K562 (cell line): ENCODE measurements around the gene ZNF581. TPM values are rescaled to one million over a fixed set of nuclear protein-coding genes. Genes with fewer than 3 reads are reported as not detected.
A peak's percentile ranks its signal among the peaks of the same experiment; 100 is the strongest.

Source experiments
- ATAC-seq: fragments of 200-7000 bp; cut with Tn5 transposase; 3 replicates; pipeline ENCODE4 v1.9.1; 2020; ENCODE audit warnings: moderate library complexity
- BruUV-seq: library from RNA; stranded (reverse); fragments of 400-500 nt; replicated peaks from 2 replicates; lab custom pipeline; 2021; lab: Mats Ljungman, UMichigan
- CTCF ChIA-PET: fragments of 300-600 bp; formaldehyde crosslinking; extraction: SDS; loops from one replicate; lab custom pipeline; 2021; ENCODE audit warnings: low intra/inter-chr PET ratio; lab: Yijun Ruan, JAX
- POLR2A ChIA-PET: fragments of 300-600, 350-650 bp; sonication (Branson Sonifier 250); formaldehyde crosslinking; extraction: SDS; loops from one replicate; lab custom pipeline; 2021; ENCODE audit warnings: antibody characterized with exemption, inconsistent platforms; lab: Yijun Ruan, JAX
- DNase-seq, 4 experiments: peaks; one replicate each; pipeline versions ENCODE4 v3.0.0 to v3.0.0-alpha.2; 2011 to 2018; ENCODE audit warnings: low spot score in 3 of 4, mixed read lengths in 3 of 4; ENCODE audit errors: extremely low read depth in 1 of 4
- FAIRE-seq: peaks from 2 replicates; lab custom pipeline; 2011; peaks lifted over from hg19 to GRCh38; lab: Jason Lieb, UNC
- H2AFZ ChIP-seq: 2 replicates; pipeline ENCODE4 v1.6.0; 2011; ENCODE audit warnings: low read depth, low read length, control low read depth, inconsistent platforms
- H3K27ac ChIP-seq: fragments of 200-600 bp; 3 replicates; pipeline ENCODE4 v1.8.0; 2011; ENCODE audit warnings: low read depth, mild to moderate bottlenecking, control low read depth, inconsistent platforms, low read length, moderate library complexity, mixed read lengths; ENCODE audit errors: extremely low read depth
- H3K27me3 ChIP-seq, 2 experiments: fragments of 300-600 bp in 1 of 2; 2 replicates in 1 of 2; 3 replicates in 1 of 2; pipeline versions ENCODE4 v1.6.0 to v1.8.0; 2011; ENCODE audit warnings: inconsistent platforms in 2 of 2, low read length in 2 of 2, mild to moderate bottlenecking in 1 of 2, mixed read lengths in 1 of 2, moderate library complexity in 1 of 2; ENCODE audit not compliant: control insufficient read depth in 2 of 2, insufficient read depth in 2 of 2
- H3K36me3 ChIP-seq: fragments of 300-600 bp; 3 replicates; pipeline ENCODE4 v1.8.0; 2011; ENCODE audit warnings: mild to moderate bottlenecking, low read length, inconsistent platforms; ENCODE audit not compliant: control insufficient read depth, insufficient read depth
- H3K4me1 ChIP-seq, 2 experiments: fragments of 200-600 bp in 1 of 2; replicated peaks in 1 of 2; 2 replicates in 1 of 2; 3 replicates in 1 of 2; pipeline versions ENCODE4 v1.5.1 to v1.8.0; 2011; ENCODE audit warnings: inconsistent platforms in 2 of 2, low read length in 2 of 2, mild to moderate bottlenecking in 1 of 2, mixed read lengths in 1 of 2, moderate library complexity in 1 of 2; ENCODE audit not compliant: control insufficient read depth in 2 of 2, insufficient read depth in 2 of 2
- H3K4me2 ChIP-seq: 2 replicates; pipeline ENCODE4 v1.6.1; 2011; ENCODE audit warnings: low read length, control low read depth, inconsistent platforms, mixed read lengths; ENCODE audit not compliant: insufficient read depth
- H3K4me3 ChIP-seq: fragments of 200-600 bp; sonication (generic), shearing (Covaris generic); 2 replicates; pipeline ENCODE4 v1.5.1; 2016; ENCODE audit warnings: control low read depth, inconsistent platforms
- H3K79me2 ChIP-seq: fragments of 200-600 bp; 3 replicates; pipeline ENCODE4 v1.8.0; 2011; ENCODE audit warnings: low read length, inconsistent platforms; ENCODE audit not compliant: control insufficient read depth, insufficient read depth
- H3K9ac ChIP-seq, 2 experiments: 2 replicates each; pipeline versions ENCODE4 v1.6.0 to v1.6.1; 2011; ENCODE audit warnings: low read depth in 2 of 2, low read length in 2 of 2, control low read depth in 1 of 2, inconsistent platforms in 1 of 2, mild to moderate bottlenecking in 1 of 2, mixed read lengths in 1 of 2; ENCODE audit not compliant: insufficient read depth in 1 of 2
- H3K9me1 ChIP-seq: one replicate; pipeline ENCODE4 v1.6.0; 2011; ENCODE audit warnings: inconsistent platforms, mild to moderate bottlenecking, low read length, moderate library complexity; ENCODE audit not compliant: control insufficient read depth, insufficient read depth
- H3K9me3 ChIP-seq: replicated peaks from 2 replicates; pipeline ENCODE4 v1.5.1; 2011; ENCODE audit warnings: low read depth, low read length, inconsistent platforms; ENCODE audit not compliant: control insufficient read depth, insufficient read depth
- H4K20me1 ChIP-seq: replicated peaks from 2 replicates; pipeline ENCODE4 v1.6.1; 2011; ENCODE audit warnings: low read length, inconsistent platforms, mixed read lengths; ENCODE audit not compliant: control insufficient read depth, insufficient read depth
- ATF1 ChIP-seq, 2 experiments: fragments of 450-650 bp in 1 of 2; IDR thresholded peaks; 2 replicates each; pipeline ENCODE4 v1.6.1; 2016; ENCODE audit warnings: missing compliant biosample characterization in 1 of 2, missing genetic modification characterization in 1 of 2
- E2F8 ChIP-seq: fragments of 450-650 bp; IDR thresholded peaks from 2 replicates; pipeline ENCODE4 v1.7.1; 2018; ENCODE audit warnings: mild to moderate bottlenecking, low read depth; ENCODE audit not compliant: partially characterized antibody
- ELK1 ChIP-seq: sonication (generic); formaldehyde crosslinking; IDR thresholded peaks from 2 replicates; pipeline ENCODE4 v1.8.1; 2022; ENCODE audit warnings: missing genetic modification reagents
- ERF ChIP-seq: fragments of 450-650 bp; formaldehyde crosslinking; IDR thresholded peaks from 2 replicates; pipeline ENCODE4 v1.4.0; 2020; ENCODE audit warnings: mild to moderate bottlenecking, mixed read lengths
- GTF2E2 ChIP-seq: fragments of 200-800 bp; sonication (Bioruptor generic); IDR thresholded peaks from 2 replicates; pipeline ENCODE4 v1.6.1; 2016; ENCODE audit warnings: missing genetic modification characterization, missing compliant biosample characterization
- MNT ChIP-seq, 2 experiments: fragments of 450-650 bp; conservative IDR thresholded peaks; 2 replicates each; pipeline ENCODE4 v1.6.1; 2017; ENCODE audit warnings: mild to moderate bottlenecking in 2 of 2, moderate library complexity in 2 of 2
- PHF8 ChIP-seq: fragments of 200-600 bp; sonication (generic); IDR thresholded peaks from 2 replicates; pipeline ENCODE4 v1.6.1; 2012; ENCODE audit warnings: mixed run types, mild to moderate bottlenecking, inconsistent platforms, low read length, moderate library complexity, borderline replicate concordance
- RAD21 ChIP-seq, 2 experiments: fragments of 250-450 bp in 1 of 2; fragments of 450-650 bp in 1 of 2; sonication (Bioruptor Pico) in 1 of 2; formaldehyde crosslinking in 1 of 2; IDR thresholded peaks in 1 of 2; conservative IDR thresholded peaks in 1 of 2; 2 replicates each; pipeline versions ENCODE4 v1.4.0 to v1.8.0; 2020 to 2022; ENCODE audit warnings: mild to moderate bottlenecking in 2 of 2, moderate library complexity in 1 of 2
- ZNF311 ChIP-seq: fragments of 250-450 bp; sonication (Bioruptor Pico); IDR thresholded peaks from 2 replicates; pipeline ENCODE4 v1.4.0; 2020; ENCODE audit warnings: mild to moderate bottlenecking, moderate library complexity
- WGBS: fragments of 100-300 bp; shearing (Covaris generic); methylation state at CpG from one replicate; pipeline ENCODE4 v1.1.6; 2016; ENCODE audit warnings: low coverage, mixed read lengths; ENCODE audit not compliant: insufficient coverage; ENCODE audit errors: missing lambda C conversion rate; 5-methylcytosine and 5-hydroxymethylcytosine counted together
- in situ Hi-C: fragments of 300-500 bp; cut with MboI; formaldehyde crosslinking; loops from 4 replicates; pipeline ENCODE4 v1.15.0; 2018; ENCODE audit warnings: inconsistent platforms, mixed read lengths
- intact Hi-C: fragments of 100-400 bp; cut with micrococcal nuclease; formaldehyde crosslinking; loops from 2 replicates; pipeline ENCODE4 v1.14.2; 2022
- polyA plus RNA-seq, 8 experiments: library from polyadenylated mRNA; depleted of rRNA in 4 of 8; stranded (reverse) in 5 of 8; unstranded in 3 of 8; fragments of >200 nt; fragmentation: Nextera tagmentation in 2 of 8; fragmentation: Illumina TruSeq in 1 of 8; extraction: Ambion mirVana in 2 of 8; extraction: Trizol in 1 of 8; gene quantifications; 2 replicates each; pipeline versions ENCODE4 v1.2.1 to v1.2.3, GENCODE V29; 2011 to 2014; ENCODE audit warnings: inconsistent platforms in 1 of 8, missing spikeins in 1 of 8
- total RNA-seq, 7 experiments: library from RNA; depleted of rRNA in 6 of 7; stranded (reverse); fragments of >200 nt in 6 of 7; fragmentation: Illumina TruSeq in 2 of 7; extraction: Trizol in 2 of 7; gene quantifications; 2 replicates each; pipeline versions ENCODE4 v1.2.1 to v1.2.3, GENCODE V29; 2011 to 2021; ENCODE audit warnings: low replicate concordance in 1 of 7

The ZNF581 gene
- total and polyA plus RNA-seq, 9 of the 15 experiments (the other 6 are each of a cell fraction or from before 2014, with no cell fraction given), result 2.4 to 39.4 (median 15.4) TPM

- no peaks in the 10 kb centered on the region for H3K27me3 ChIP-seq
- peak within 1 kb of the TSS; percentile 87 for H3K27ac ChIP-seq
- peaks cover 16% of the 10 kb centered on the region; the same call in 2 of the 3 replicates for H3K36me3 ChIP-seq
- peaks cover 24 to 38% of the 10 kb centered on the region in 2 experiments for H3K4me1 ChIP-seq
- WGBS, result under 1% methylated on average over 32 of the region's 44 CpGs
- H3K79me2 ChIP-seq, result peaks cover 26% of the 10 kb centered on the region
- POLR2A ChIA-PET, result interaction anchor here (0.7 to 2.2 kb wide), 9 partner anchors 13 to 144 kb away, joined by 3 to 18 read pairs (median 4); partner anchors contain the start of genes U2AF2 and ZNF784
- BruUV-seq, result no TSS peak
- intact Hi-C loops, result loop anchor here (1.0 kb wide), 1 partner anchor 89 kb away; no protein-coding TSS in a partner anchor
- CTCF ChIA-PET, result interaction anchor here (0.6 to 2.5 kb wide), 5 partner anchors 26 to 195 kb away, joined by 3 to 23 read pairs (median 4); no protein-coding TSS in a partner anchor
- in situ Hi-C loops, result no loop called here
- H3K9ac ChIP-seq, result peak within 1 kb of the TSS; percentile 80 to 93
- peak; percentile 92 for FAIRE-seq
- H4K20me1 ChIP-seq, result no peaks in the 10 kb centered on the region
- ATAC-seq, result peak; percentile 78
- peak; percentile 74 to 92 (median 78) for DNase-seq
- H3K9me1 ChIP-seq, result no peaks in the 10 kb centered on the region
- 0 out of 2 replicates have a peak, but pooled peaks cover 2% of the 10 kb centered on the region for H3K9me3 ChIP-seq
- H2AFZ ChIP-seq, result peak within 1 kb of the TSS; percentile 84
- H3K4me2 ChIP-seq, result peak within 1 kb of the TSS; percentile 97
- H3K4me3 ChIP-seq, result peak within 1 kb of the TSS; percentile 84
- TF ChIP-seq ERF (CRISPR knock-in tag) (no peak), ATF1 (CRISPR knock-in tag; IDR thresholded peaks at IDR 0.05) (no peak), ATF1 (tag; IDR thresholded peaks at IDR 0.05) (peak; percentile 37; the same call in 1 of the 2 replicates), RAD21 (CRISPR knock-in tag; conservative IDR thresholded peaks at IDR 0.05 in 1 of 2, IDR thresholded peaks at IDR 0.05 in 1 of 2) (peak; percentile 76 to 88), ELK1 (no peak), MNT (conservative IDR thresholded peaks at IDR 0.05) (peak in 1 of 2 experiments; percentile 36; a peak in 2 of 4 replicates), E2F8 (peak; percentile 54), GTF2E2 (tag) (peak; percentile 27; the same call in 1 of the 2 replicates), ZNF311 (no peak), PHF8 (peak; percentile 56; the same call in 1 of the 2 replicates)
Observed at GRCh38 chr19:55605637-55606470, 37.6 kb upstream of the ZNF581 start, which contains the start of gene ZNF865. ZNF865 (plus strand) TSS chr19:55605647; CDS start chr19:55613619, 7,972 bp downstream.
